Activated CD4-positive, alpha-beta T cell treated with anti-CD3 and anti-CD28 coated beads, Interleukin-2, amount 10 ng/mL, durations not matched to agents 24 days and 14 days (primary cell): ENCODE results near the gene ANKEF1. TPM values are rescaled to one million over a fixed set of nuclear protein-coding genes. Genes with fewer than 3 reads are reported as not detected.
A peak's percentile ranks its signal among the peaks of the same experiment; 100 is the strongest.
"Not testable (repeated sequence)": the region's sequence is repeated elsewhere in the genome, so short reads cannot be mapped to it uniquely, and the experiment has no call there.

Source experiments
- DNase-seq: peaks from one replicate; pipeline ENCODE4 v3.0.0; 2022
- H3K27ac Mint-ChIP-seq: one replicate; pipeline ENCODE4 v1.8.0; 2022; ENCODE audit warnings: mild to moderate bottlenecking, mixed read lengths
- H3K27me3 Mint-ChIP-seq: one replicate; pipeline ENCODE4 v1.8.0; 2022; ENCODE audit warnings: mixed read lengths
- H3K36me3 Mint-ChIP-seq: one replicate; pipeline ENCODE4 v1.8.0; 2022; ENCODE audit warnings: low read depth, mild to moderate bottlenecking, mixed read lengths
- H3K4me1 Mint-ChIP-seq: one replicate; pipeline ENCODE4 v1.8.0; 2021; ENCODE audit warnings: mixed read lengths
- H3K4me3 Mint-ChIP-seq: one replicate; pipeline ENCODE4 v1.8.0; 2022; ENCODE audit warnings: mild to moderate bottlenecking, moderate library complexity, mixed read lengths
- H3K9me3 Mint-ChIP-seq: one replicate; pipeline ENCODE4 v1.8.0; 2021; ENCODE audit warnings: mixed read lengths
- intact Hi-C: fragments of 100-400 bp; cut with micrococcal nuclease; formaldehyde crosslinking; loops from one replicate; pipeline ENCODE4 v1.15.1; 2023
- total RNA-seq: library from RNA; stranded (reverse); gene quantifications from 2 replicates; pipeline ENCODE4 v1.2.3, GENCODE V29; 2022

The ANKEF1 gene
- total RNA-seq, 1 donor from 2014 or later, result 0.58 TPM

DNA sequence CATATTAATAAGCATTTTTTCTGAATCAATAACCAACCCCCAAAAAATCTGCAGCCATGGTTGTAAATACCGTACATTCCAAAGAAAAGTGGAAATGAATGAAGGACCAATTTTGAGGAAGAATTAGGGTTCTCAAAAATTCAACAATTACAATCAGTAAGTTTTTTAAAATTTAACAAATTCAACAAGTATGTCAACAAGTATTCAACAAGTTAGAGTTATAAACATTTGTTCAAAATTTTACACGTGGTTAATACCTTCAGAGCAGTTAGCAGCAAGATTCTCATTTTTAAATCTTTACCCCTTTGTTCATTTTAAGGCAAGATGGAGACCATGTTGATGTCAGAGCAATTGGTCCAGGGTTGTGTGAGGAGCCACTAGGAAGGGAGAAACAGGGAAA lies 27.6 kb upstream of the ANKEF1 start:
- H3K9me3 Mint-ChIP-seq, result no peaks in the 10 kb centered on the region
- H3K27me3 Mint-ChIP-seq, result peaks cover 2% of the 10 kb centered on the region
- DNase-seq, result no peak
- H3K4me3 Mint-ChIP-seq, result no peak overlapping the region
- no peak overlapping the region for H3K27ac Mint-ChIP-seq
- H3K36me3 Mint-ChIP-seq, result no peaks in the 10 kb centered on the region
- H3K4me1 Mint-ChIP-seq, result no peaks in the 10 kb centered on the region
- intact Hi-C loops, result no loop called here

DNA sequence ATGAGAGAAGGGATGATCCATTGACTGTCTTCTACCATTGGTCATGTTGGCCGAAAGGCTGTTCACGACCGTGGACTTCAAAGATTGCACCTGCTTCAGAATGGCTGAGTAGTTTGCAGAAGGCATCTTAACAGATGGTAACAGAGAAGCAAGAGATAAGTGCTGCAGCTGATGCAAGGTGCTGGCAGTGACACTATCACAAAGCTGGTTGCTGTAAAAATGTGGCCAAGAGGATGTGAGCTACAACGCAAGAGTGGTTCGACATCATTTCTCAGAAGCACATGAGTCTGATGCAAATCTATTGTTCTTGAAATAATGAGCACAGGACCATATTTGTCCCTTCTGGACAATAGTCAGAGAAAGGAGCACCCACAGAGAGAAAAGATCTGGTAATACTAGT lies 27.0 kb upstream of the ANKEF1 start:
- Mint-ChIP-seq H3K4me3 (no peak overlapping the region), H3K27ac (no peak overlapping the region), H3K36me3 (no peaks in the 10 kb centered on the region), H3K4me1 (no peaks in the 10 kb centered on the region), H3K27me3 (peaks cover 2% of the 10 kb centered on the region), H3K9me3 (no peaks in the 10 kb centered on the region)
- intact Hi-C loops, result no loop called here
- DNase-seq, result no peak

DNA sequence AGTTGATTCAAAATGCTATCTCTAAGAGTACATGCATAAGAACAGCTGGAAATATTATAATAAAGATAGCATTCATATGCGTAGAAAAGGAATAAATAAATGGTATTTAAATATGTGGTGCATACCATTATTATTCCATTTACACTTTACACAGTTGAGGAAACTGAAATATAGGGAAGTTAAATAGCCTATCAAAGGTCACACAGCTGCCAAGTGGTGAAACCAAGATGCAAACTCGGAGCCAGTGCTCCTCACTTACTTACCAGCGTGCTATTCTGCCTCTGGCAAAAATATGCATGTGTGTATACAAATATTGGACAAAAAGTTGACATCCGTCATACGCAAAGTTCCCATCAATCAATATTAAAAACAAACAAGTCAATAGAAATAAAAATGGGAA lies 22.3 kb upstream of the ANKEF1 start:
- peaks cover 2% of the 10 kb centered on the region for H3K27me3 Mint-ChIP-seq
- DNase-seq, result no peak
- no peak overlapping the region for H3K4me3 Mint-ChIP-seq
- H3K27ac Mint-ChIP-seq, result no peak overlapping the region
- no peaks in the 10 kb centered on the region for H3K9me3 Mint-ChIP-seq
- intact Hi-C loops, result no loop called here
- no peaks in the 10 kb centered on the region for H3K4me1 Mint-ChIP-seq
- H3K36me3 Mint-ChIP-seq, result no peaks in the 10 kb centered on the region

DNA sequence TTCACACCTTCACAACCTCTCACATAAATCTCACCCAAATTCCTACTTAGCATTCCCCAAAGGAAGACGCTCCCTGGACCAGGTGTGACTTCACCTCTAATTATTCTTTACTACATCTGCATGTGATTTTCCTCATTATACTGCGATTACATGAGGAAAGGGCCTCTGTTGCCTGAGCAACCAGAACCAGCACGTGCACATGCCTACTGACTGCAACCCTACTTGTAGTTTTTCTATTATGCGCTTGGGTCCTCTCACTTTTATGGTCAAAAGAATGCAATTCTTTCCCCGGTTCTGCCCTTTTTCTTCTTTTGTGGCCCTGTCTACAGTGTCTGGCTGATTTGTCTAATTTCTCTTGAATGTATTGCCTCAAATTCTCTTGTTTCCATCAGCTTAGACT lies 20.4 kb upstream of the ANKEF1 start:
- no peaks in the 10 kb centered on the region for H3K4me1 Mint-ChIP-seq
- H3K36me3 Mint-ChIP-seq, result no peaks in the 10 kb centered on the region
- no peak overlapping the region for H3K4me3 Mint-ChIP-seq
- no peak for DNase-seq
- intact Hi-C loops, result no loop called here
- no peak overlapping the region for H3K27ac Mint-ChIP-seq
- no peaks in the 10 kb centered on the region for H3K9me3 Mint-ChIP-seq
- H3K27me3 Mint-ChIP-seq, result peaks cover 2% of the 10 kb centered on the region

DNA sequence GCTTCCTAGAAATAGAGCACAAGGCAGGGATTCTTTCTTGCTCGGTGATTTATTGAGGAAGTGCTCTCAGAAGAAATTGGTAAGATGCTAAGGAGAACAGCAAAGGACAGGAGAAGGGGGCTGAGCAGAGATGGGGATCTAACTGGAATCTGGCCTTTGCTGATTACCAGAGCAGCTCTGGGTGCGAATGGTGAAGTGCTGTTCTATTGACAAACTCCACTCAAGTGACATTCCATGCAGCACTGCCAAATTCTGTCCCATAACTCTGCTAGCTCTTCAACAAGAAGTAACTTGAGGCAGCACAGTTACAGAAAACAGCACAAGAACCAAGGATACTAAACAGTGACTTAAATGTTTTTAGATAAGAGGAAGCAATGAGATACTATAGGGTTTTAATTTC lies 13.8 kb upstream of the ANKEF1 start:
- intact Hi-C loops, result no loop called here
- no peaks in the 10 kb centered on the region for H3K4me1 Mint-ChIP-seq
- H3K27ac Mint-ChIP-seq, result no peak overlapping the region
- H3K4me3 Mint-ChIP-seq, result no peak overlapping the region
- H3K36me3 Mint-ChIP-seq, result no peaks in the 10 kb centered on the region
- DNase-seq, result no peak
- H3K9me3 Mint-ChIP-seq, result no peaks in the 10 kb centered on the region
- H3K27me3 Mint-ChIP-seq, result peaks cover 15% of the 10 kb centered on the region

DNA sequence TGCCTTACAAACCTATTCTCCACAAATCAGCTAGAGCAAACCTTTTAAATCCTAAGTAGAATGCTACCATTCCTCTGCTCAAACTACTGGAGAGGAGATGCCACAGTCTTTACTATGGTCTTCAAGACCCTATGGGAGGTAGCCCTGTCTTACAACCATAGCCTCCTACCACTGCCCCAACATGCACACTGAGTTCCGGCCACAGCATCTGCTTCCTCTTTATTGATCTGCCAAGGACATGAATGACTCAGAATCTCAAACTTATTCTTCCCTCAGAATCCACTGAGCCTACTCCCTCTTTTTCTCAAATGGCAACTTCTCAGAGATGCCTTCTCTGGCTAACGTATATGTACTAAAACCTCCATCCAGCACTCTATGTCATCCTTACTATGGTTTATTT lies 12.2 kb upstream of the ANKEF1 start:
- intact Hi-C loops, result no loop called here
- DNase-seq, result no peak
- Mint-ChIP-seq H3K27ac (no peak overlapping the region), H3K9me3 (no peaks in the 10 kb centered on the region), H3K4me1 (no peaks in the 10 kb centered on the region), H3K36me3 (no peaks in the 10 kb centered on the region), H3K4me3 (no peak overlapping the region), H3K27me3 (peaks cover 21% of the 10 kb centered on the region)

DNA sequence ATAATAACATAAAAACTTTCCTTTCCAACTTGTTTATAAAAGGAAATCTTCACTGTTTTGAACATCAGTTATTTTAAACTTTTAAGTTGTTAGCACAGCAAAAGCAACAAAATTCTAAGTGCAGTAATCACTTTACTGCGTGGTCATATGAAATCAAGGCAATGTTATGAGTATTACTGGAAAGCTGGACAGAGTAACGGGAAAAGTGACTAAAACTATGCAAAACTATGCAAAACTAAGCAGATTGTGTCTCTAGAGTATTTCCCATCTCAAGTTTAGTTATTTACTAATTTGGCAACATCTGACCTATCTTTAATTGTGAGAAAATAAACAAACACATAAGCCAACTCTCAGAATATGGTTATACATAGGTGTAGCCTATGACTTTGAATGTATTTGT lies 10.9 kb upstream of the ANKEF1 start:
- DNase-seq, result no peak
- intact Hi-C loops, result no loop called here

DNA sequence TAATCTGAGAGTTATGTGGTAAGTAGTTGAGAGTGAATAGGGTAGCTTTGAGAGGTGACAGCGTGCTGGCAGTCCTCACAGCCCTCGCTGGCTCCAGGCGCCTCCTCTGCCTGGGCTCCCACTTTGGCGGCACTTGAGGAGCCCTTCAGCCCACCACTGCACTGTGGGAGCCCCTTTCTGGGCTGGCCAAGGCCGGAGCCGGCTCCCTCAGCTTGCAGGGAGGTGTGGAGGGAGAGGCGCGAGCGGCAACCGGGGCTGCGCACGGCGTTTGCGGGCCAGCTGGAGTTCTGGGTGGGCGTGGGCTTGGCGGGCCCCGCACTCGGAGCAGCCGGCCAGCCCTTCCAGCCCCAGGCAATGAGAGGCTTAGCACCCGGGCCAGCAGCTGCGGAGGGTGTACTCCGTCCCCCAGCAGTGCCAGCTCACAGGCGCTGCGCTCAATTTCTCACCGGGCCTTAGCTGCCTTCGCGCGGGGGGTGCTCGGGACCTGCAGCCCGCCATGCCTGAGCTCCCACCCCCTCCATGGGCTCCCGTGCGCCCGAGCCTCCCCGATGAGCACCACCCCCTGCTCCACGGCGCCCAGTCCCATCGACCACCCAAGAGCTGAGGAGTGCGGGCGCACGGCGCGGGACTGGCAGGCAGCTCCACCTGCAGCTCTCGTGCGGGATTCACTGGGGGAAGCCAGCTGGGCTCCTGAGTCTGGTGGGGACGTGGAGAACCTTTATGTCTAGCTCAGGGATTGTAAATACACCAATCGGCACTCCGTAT lies 3.2 kb upstream of the ANKEF1 start:
- H3K4me1 Mint-ChIP-seq, intact Hi-C loops, H3K36me3 Mint-ChIP-seq, H3K27ac Mint-ChIP-seq, DNase-seq, H3K4me3 Mint-ChIP-seq, H3K9me3 Mint-ChIP-seq: not testable (repeated sequence)
- H3K27me3 Mint-ChIP-seq, result peaks cover 22% of the 10 kb centered on the region

More for the DNA sequence above, 10.9 kb upstream of the ANKEF1 start:
- Mint-ChIP-seq H3K36me3 (no peaks in the 10 kb centered on the region), H3K4me3 (no peak overlapping the region), H3K27ac (no peak overlapping the region), H3K27me3 (peaks cover 26% of the 10 kb centered on the region), H3K4me1 (no peaks in the 10 kb centered on the region), H3K9me3 (no peaks in the 10 kb centered on the region)

DNA sequence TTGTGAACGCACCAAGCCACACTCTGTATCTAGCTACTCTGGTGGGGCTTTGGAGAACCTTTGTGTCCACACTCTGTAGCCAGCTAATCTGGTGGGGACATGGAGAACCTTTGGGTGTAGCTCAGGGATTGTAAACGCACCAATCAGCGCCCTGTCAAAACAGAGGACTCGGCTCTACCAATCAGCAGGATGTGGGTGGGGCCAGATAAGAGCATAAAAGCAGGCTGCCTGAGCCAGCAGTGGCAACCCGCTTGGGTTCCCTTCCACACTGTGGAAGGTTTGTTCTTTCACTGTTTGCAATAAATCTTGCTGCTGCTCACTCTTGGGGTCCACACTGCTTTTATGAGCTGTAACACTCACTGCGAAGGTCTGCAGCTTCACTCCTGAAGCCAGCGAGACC lies 2.5 kb upstream of the ANKEF1 start:
- intact Hi-C loops, H3K4me3 Mint-ChIP-seq, H3K36me3 Mint-ChIP-seq, H3K9me3 Mint-ChIP-seq, DNase-seq, H3K27ac Mint-ChIP-seq, H3K4me1 Mint-ChIP-seq: not testable (repeated sequence)
- peaks cover 20% of the 10 kb centered on the region for H3K27me3 Mint-ChIP-seq

DNA sequence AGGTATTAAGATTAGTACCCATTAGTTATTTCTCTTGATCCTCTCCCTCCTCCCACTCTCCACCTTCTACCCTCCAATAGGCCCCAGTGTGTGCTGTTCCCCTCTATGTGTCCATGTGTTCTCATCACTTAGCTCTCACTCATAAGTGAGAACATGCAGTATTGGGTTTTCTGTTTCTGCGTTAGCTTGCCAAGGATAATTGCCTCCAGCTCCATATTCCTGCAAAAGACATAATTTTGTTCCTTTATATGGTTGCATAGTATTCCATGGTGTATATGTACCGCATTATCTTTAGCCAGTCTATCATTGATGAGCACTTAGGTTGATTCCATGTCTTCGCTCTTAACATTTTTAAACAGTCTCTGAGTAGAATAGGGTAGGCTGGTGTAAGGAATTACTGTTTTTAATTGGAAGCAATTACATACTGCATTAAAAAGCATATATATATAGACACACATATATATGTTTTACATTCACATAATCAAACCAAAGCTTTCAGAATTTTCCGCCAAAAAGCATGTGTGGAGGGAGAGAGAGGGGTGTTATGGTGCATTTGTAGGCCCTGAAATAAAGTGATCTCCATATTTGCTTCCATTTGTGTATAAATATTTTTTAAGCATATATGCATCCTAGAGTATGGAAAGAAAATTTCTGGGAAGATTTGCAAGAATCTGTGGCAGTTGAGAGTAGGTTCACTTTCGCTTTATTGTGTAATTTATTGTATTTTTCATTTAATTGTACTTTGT lies 709 bp upstream of the ANKEF1 start:
- no peak for DNase-seq
- no peak overlapping the region for H3K27ac Mint-ChIP-seq
- peaks cover 2% of the 10 kb centered on the region for H3K4me1 Mint-ChIP-seq
- peaks cover 12% of the 10 kb centered on the region for H3K27me3 Mint-ChIP-seq
- intact Hi-C loops, result no loop called here
- H3K9me3 Mint-ChIP-seq, result no peaks in the 10 kb centered on the region
- peak overlapping the region; percentile 42 for H3K4me3 Mint-ChIP-seq
- H3K36me3 Mint-ChIP-seq, result no peaks in the 10 kb centered on the region

DNA sequence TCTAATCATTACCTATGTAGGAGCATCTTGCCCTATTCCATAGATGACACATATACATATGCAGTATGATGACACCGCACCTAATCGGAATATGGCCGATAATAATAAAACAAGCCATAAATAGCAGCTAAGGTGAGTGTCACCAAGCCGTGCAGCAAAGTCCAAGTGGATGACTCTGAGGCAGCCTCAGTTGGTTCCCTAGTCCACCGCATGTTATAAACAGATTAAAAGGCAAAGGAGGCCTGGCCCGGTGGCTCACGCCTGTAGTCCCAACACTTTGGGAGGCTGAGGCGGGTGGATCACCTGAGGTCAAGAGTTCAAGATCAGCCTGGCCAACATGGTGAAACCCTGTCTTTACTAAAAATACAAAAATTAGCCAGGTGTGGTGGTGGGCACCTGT lies 1.5 kb downstream of the ANKEF1 start:
- intact Hi-C loops, H3K27ac Mint-ChIP-seq, H3K27me3 Mint-ChIP-seq, H3K4me1 Mint-ChIP-seq, DNase-seq, H3K36me3 Mint-ChIP-seq, H3K9me3 Mint-ChIP-seq, H3K4me3 Mint-ChIP-seq: not testable (repeated sequence)

DNA sequence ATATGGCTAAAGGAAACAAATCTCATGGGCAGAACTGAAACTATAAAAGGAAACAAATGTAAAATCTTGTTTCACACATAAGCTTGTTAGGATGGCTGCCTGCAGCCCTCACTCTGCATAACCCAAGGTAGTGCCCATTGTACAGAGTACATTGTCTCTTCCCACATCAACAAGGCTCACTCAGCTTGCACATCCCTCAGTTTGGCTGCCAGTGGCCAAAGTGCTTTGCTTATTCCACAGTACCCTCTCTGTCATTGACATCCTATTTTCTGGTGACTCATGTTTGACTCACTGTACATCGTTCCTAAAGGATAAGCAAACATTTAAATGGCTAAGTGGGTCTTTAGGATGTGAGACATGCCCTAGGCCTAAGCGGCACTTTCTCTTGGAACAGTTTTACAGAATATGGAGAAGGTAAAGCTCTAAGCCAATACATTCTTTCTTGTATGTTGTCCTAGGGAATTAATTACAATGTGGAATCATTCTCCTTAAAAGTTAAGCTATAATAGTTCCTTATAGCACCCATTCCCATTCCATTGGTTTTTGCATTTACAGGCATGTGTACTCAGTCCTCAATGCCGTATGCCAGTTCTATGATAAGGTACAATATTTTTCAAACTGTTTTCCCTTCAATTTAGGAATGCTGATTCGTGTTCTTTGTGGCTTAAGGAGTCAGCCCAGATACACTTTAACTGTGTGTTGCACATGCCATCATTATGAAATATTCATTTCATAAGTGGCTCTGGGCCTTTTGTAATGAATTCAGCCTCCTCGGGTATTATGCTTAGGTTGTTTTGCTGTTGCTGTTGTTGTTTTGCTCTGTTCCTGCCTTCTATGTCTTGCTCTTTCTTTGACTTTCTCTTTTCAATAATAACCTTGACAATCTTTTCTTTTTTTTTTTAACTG lies 5.5 kb downstream of the ANKEF1 start:
- Mint-ChIP-seq H3K9me3 (no peaks in the 10 kb centered on the region), H3K27ac (no peak overlapping the region), H3K4me1 (peaks cover 9% of the 10 kb centered on the region), H3K4me3 (no peak overlapping the region), H3K36me3 (no peaks in the 10 kb centered on the region), H3K27me3 (no peaks in the 10 kb centered on the region)
- DNase-seq, result no peak
- intact Hi-C loops, result no loop called here

DNA sequence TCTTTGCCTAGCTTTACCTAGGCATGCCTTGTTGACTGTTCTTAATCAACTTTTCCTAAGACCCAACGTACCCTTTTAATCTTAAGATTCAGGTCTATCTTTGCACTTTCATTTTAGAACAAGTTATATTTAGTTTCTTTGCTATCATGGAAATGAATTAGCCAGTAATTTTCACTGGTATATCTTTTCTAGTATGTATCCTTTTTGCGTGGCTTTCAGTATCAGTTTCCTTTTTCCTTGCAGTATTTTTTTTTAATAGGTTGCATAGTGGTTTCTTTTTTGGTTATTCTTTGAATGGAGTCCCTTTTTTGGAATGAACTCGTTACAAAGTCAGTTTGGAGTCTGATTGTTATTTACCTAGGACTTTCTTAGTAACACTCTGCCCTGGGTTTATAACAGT lies 7.3 kb downstream of the ANKEF1 start:
- H3K9me3 Mint-ChIP-seq, result no peaks in the 10 kb centered on the region
- peaks cover 7% of the 10 kb centered on the region for H3K4me1 Mint-ChIP-seq
- H3K27ac Mint-ChIP-seq, result no peak overlapping the region
- no peaks in the 10 kb centered on the region for H3K27me3 Mint-ChIP-seq
- H3K4me3 Mint-ChIP-seq, result no peak overlapping the region
- peak; percentile 7 for DNase-seq
- no peaks in the 10 kb centered on the region for H3K36me3 Mint-ChIP-seq
- intact Hi-C loops, result no loop called here

DNA sequence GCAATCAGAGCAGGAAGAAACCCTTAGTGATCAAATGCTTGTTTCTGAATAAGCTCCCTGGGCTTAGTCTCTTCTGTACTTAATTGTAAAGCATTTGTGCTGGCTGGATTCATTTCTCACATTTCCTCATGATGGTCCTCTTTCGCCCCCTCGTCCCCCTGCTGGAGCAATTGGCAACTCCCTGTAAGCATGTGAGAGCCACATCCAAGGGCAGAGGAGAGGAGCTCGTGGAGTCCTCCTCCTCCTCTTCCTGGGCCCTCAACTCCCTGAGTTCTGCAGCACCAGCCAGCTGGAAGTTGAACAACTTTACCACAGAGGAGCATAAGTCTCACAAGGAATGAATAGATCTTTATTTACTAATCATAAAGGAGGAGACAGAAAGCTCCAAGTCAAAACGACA lies 12.6 kb downstream of the ANKEF1 start:
- DNase-seq, result peak; percentile 51
- Mint-ChIP-seq H3K36me3 (no peaks in the 10 kb centered on the region), H3K4me1 (no peaks in the 10 kb centered on the region), H3K27me3 (no peaks in the 10 kb centered on the region), H3K9me3 (no peaks in the 10 kb centered on the region), H3K27ac (no peak overlapping the region), H3K4me3 (no peak overlapping the region)
- intact Hi-C loops, result no loop called here
